H1 (cell line): ENCODE data around the gene ZYG11B.

ENCODE experiments used
- CHD2 ChIP-seq: IDR thresholded peaks from 2 replicates; pipeline ENCODE4 v1.6.1; 2012; ENCODE audit warnings: low read length, improper control_type of control experiment
- POLR2A ChIP-seq, 2 experiments: IDR thresholded peaks; 1 replicate in 1 of 2; 2 replicates in 1 of 2; pipeline ENCODE4 v1.6.1; 2011; ENCODE audit warnings: low read depth in 2 of 2, low read length in 2 of 2, mild to moderate bottlenecking in 2 of 2; ENCODE audit errors: control extremely low read depth in 1 of 2
- RBBP5 ChIP-seq: IDR thresholded peaks from 2 replicates; pipeline ENCODE4 v1.7.1; 2012; ENCODE audit warnings: low read depth, mild to moderate bottlenecking, inconsistent platforms, low read length, moderate library complexity, borderline replicate concordance
- SUZ12 ChIP-seq: fragments of 200-600 bp; sonication (generic); IDR thresholded peaks from 2 replicates; pipeline ENCODE4 v1.6.1; 2012; ENCODE audit warnings: mild to moderate bottlenecking, inconsistent platforms, low read length, moderate library complexity, mixed read lengths
- TAF1 ChIP-seq: IDR thresholded peaks from 2 replicates; pipeline ENCODE4 v1.6.1; 2011; ENCODE audit warnings: mild to moderate bottlenecking, low read depth, low read length
- TEAD4 ChIP-seq: IDR thresholded peaks from 2 replicates; pipeline ENCODE4 v1.6.1; 2012; ENCODE audit warnings: low read depth, low read length, inconsistent platforms, mixed read lengths
- TF ChIP-seq, protein P1 (sequence below), 3 experiments: IDR thresholded peaks; 1 replicate in 2 of 3; 2 replicates in 1 of 3; pipeline versions ENCODE4 v1.5.1 to v1.6.1; 2011; ENCODE audit warnings: low read length in 3 of 3, mild to moderate bottlenecking in 3 of 3, inconsistent platforms in 2 of 3, low read depth in 1 of 3, moderate library complexity in 1 of 3; ENCODE audit not compliant: insufficient read depth in 1 of 3; ENCODE audit errors: control extremely low read depth in 1 of 3

DNA sequence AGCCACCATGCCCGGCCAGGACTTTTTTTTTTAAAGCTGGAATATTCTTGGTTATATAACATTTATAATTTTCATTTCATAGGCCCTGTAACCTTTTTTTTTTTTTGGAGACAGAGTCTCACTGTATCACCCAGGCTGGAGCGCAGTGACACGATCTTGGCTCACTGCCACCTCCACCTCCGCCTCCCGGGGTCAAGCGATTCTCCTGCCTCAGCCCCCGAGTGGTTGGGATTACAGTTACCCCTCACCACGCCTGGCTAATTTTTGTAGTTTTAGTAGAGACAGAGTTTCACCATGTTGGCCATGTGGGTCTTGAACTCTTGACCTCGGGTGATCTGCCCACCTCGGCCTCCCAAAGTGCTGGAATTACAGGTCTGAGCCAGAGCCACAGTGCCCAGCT, 12.6 kb downstream of the ZYG11B start:
- TF ChIP-seq TEAD4 (no peak), POLR2A (IDR thresholded peaks at IDR 0.05; ENCODE audit: control extremely low read depth in 1 of 2, low read depth in 2 of 2, low read length in 2 of 2) (no peak), RBBP5 (no peak), CHD2 (no peak), SUZ12 (no peak), TAF1 (no peak)
- TF ChIP-seq, protein P1, sequence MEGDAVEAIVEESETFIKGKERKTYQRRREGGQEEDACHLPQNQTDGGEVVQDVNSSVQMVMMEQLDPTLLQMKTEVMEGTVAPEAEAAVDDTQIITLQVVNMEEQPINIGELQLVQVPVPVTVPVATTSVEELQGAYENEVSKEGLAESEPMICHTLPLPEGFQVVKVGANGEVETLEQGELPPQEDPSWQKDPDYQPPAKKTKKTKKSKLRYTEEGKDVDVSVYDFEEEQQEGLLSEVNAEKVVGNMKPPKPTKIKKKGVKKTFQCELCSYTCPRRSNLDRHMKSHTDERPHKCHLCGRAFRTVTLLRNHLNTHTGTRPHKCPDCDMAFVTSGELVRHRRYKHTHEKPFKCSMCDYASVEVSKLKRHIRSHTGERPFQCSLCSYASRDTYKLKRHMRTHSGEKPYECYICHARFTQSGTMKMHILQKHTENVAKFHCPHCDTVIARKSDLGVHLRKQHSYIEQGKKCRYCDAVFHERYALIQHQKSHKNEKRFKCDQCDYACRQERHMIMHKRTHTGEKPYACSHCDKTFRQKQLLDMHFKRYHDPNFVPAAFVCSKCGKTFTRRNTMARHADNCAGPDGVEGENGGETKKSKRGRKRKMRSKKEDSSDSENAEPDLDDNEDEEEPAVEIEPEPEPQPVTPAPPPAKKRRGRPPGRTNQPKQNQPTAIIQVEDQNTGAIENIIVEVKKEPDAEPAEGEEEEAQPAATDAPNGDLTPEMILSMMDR (IDR thresholded peaks at IDR 0.05; ENCODE audit: control extremely low read depth in 1 of 3, insufficient read depth in 1 of 3, low read depth in 1 of 3, low read length in 3 of 3), result no peak
